ENCODE data around the gene ARL4D.

- no peak for TF ChIP-seq POLR2A (IDR thresholded peaks at IDR 0.05)
- no peak for TF ChIP-seq CTCF (IDR thresholded peaks at IDR 0.05)
Observed at GRCh38 chr17:43402567-43402966, 3.8 kb downstream of the ARL4D start.
